ENCODE data around the gene CD163L1. TPM values are rescaled to one million over a fixed set of nuclear protein-coding genes. Genes with fewer than 3 reads are reported as not detected.

Gene CD163L1
- total and polyA plus RNA-seq, 2 of the 8 experiments (the other 6 are each of a cell fraction or from before 2014, with no cell fraction given), result 0.11 to 0.22 TPM

GRCh38 chr12:7404275-7404674 is 39.7 kb downstream of the CD163L1 start:
- Histone ChIP-seq H4K5ac (ENCODE audit: insufficient read length, low read depth, low read length) (no peak overlapping the region), H2BK20ac (ENCODE audit: low read length) (no peak overlapping the region), H3K36me3 (ENCODE audit: control insufficient read depth in 2 of 4, insufficient read depth in 4 of 4, low read length in 3 of 4) (no peaks in the 10 kb centered on the region), H3K27me3 (replicated peaks in 1 of 4; ENCODE audit: control insufficient read depth in 3 of 4, extremely low read depth in 1 of 4, insufficient read depth in 3 of 4, low read length in 3 of 4) (no peaks in the 10 kb centered on the region), H2BK15ac (ENCODE audit: low read length) (no peak overlapping the region), H3K79me2 (ENCODE audit: control insufficient read depth in 1 of 2, insufficient read depth in 2 of 2, low read length in 2 of 2) (no peaks in the 10 kb centered on the region), H3K27ac (ENCODE audit: low read depth, low read length) (no peak overlapping the region), H2BK12ac (ENCODE audit: low read depth, low read length) (no peak overlapping the region), H3K23ac (ENCODE audit: insufficient read length) (no peak overlapping the region), H3K4me3 (ENCODE audit: extremely low read depth in 1 of 4, insufficient read depth in 2 of 4, low read depth in 3 of 4, low read length in 4 of 4) (no peak overlapping the region), H3K79me1 (ENCODE audit: low read depth, low read length) (no peaks in the 10 kb centered on the region), H3K14ac (ENCODE audit: insufficient read length) (no peak overlapping the region), H3K56ac (replicated peaks; ENCODE audit: insufficient read length, low read depth, low read length) (no peak overlapping the region), H3K9me3 (ENCODE audit: insufficient read depth in 2 of 2, low read depth in 1 of 2, low read length in 1 of 2) (no peaks in the 10 kb centered on the region), H4K91ac (replicated peaks; ENCODE audit: insufficient read length, low read length) (no peak overlapping the region), H3K9ac (replicated peaks in 1 of 4; ENCODE audit: extremely low read depth in 1 of 4, low read depth in 3 of 4, low read length in 3 of 4) (no peak overlapping the region), H2AK5ac (ENCODE audit: low read depth, low read length) (no peak overlapping the region), H4K20me1 (replicated peaks in 1 of 2; ENCODE audit: control insufficient read depth in 1 of 2, insufficient read depth in 2 of 2, low read length in 2 of 2) (no peaks in the 10 kb centered on the region), H3K4ac (replicated peaks; ENCODE audit: insufficient read length, low read depth, low read length) (no peak overlapping the region), H3K4me1 (replicated peaks in 1 of 4; ENCODE audit: control insufficient read depth in 3 of 4, insufficient read depth in 4 of 4, low read length in 3 of 4) (no peaks in the 10 kb centered on the region), H3K23me2 (ENCODE audit: low read depth, low read length) (no peaks in the 10 kb centered on the region), H3K4me2 (ENCODE audit: insufficient read depth in 1 of 2, low read depth in 2 of 2, low read length in 2 of 2) (no peak overlapping the region), H3K18ac (ENCODE audit: extremely low read depth, low read length) (no peak overlapping the region), H2BK120ac (replicated peaks; ENCODE audit: low read depth, low read length) (no peak overlapping the region), H2AFZ (ENCODE audit: low read length) (no peak overlapping the region), H2BK5ac (ENCODE audit: low read depth, low read length) (no peak overlapping the region), H4K8ac (ENCODE audit: extremely low read depth, insufficient read depth, low read length) (no peak overlapping the region)
- no peak for FAIRE-seq
- no peak for DNase-seq (ENCODE audit: low read depth in 1 of 2, low spot score in 2 of 2)
- POLR2A ChIA-PET (ENCODE audit: partially characterized antibody), result no interaction called here
- WGBS, 2 experiments (ENCODE audit: extremely low coverage in 1 of 2, insufficient coverage in 1 of 2, insufficient read length in 1 of 2, insufficient replicate concordance in 2 of 2, low coverage in 1 of 2, low lambda C conversion rate in 2 of 2, missing lambda C conversion rate in 1 of 2), result 84% methylated on average over 2 of the region's 2 CpGs; no CpG with 5 or more reads in 1 of the 2 experiments
- CTCF ChIA-PET (ENCODE audit: partially characterized antibody), result no interaction called here
- no peak for TF ChIP-seq RBBP5 (IDR thresholded peaks at IDR 0.05; ENCODE audit: borderline replicate concordance, low read depth, low read length)
- no peak for TF ChIP-seq TEAD4 (IDR thresholded peaks at IDR 0.05; ENCODE audit: low read depth, low read length)
- TF ChIP-seq KDM4A (IDR thresholded peaks at IDR 0.05; ENCODE audit: low read depth, low read length, severe bottlenecking), result no peak
- TF ChIP-seq PHF8 (conservative IDR thresholded peaks at IDR 0.05; ENCODE audit: low read depth, low read length), result no peak
- TF ChIP-seq USF2 (IDR thresholded peaks at IDR 0.05; ENCODE audit: low read length), result no peak
- TF ChIP-seq NRF1 (IDR thresholded peaks at IDR 0.05; ENCODE audit: low read depth, low read length), result no peak
- no peak for TF ChIP-seq RAD21 (IDR thresholded peaks at IDR 0.05 in 1 of 2, conservative IDR thresholded peaks at IDR 0.05 in 1 of 2; ENCODE audit: low read depth in 2 of 2, low read length in 2 of 2)
- no peak for TF ChIP-seq JUND (IDR thresholded peaks at IDR 0.05; ENCODE audit: low read length)
- no peak for TF ChIP-seq TCF12 (IDR thresholded peaks at IDR 0.05; ENCODE audit: low read depth, low read length)
- TF ChIP-seq MAX (IDR thresholded peaks at IDR 0.05), result no peak
- no peak for TF ChIP-seq BACH1 (IDR thresholded peaks at IDR 0.05; ENCODE audit: low read length)
- no peak for TF ChIP-seq YY1 (IDR thresholded peaks at IDR 0.05; ENCODE audit: low read depth, low read length)
- TF ChIP-seq POLR2A (IDR thresholded peaks at IDR 0.05; ENCODE audit: control extremely low read depth in 1 of 2, low read depth in 2 of 2, low read length in 2 of 2), result no peak
- TF ChIP-seq RXRA (IDR thresholded peaks at IDR 0.05; ENCODE audit: insufficient read depth, low read depth, low read length), result no peak
